ENCODE results near the gene MYCBPAP.

The MYCBPAP gene

GRCh38 chr17:50507871-50508572 is at the start of gene MYCBPAP:
Gene MYCBPAP, plus strand, starts transcription at chr17:50508439. Its CDS starts 236 bp downstream, at chr17:50508675.
- DNase-seq (ENCODE audit: low read depth, low spot score): peak; percentile 29

DNA sequence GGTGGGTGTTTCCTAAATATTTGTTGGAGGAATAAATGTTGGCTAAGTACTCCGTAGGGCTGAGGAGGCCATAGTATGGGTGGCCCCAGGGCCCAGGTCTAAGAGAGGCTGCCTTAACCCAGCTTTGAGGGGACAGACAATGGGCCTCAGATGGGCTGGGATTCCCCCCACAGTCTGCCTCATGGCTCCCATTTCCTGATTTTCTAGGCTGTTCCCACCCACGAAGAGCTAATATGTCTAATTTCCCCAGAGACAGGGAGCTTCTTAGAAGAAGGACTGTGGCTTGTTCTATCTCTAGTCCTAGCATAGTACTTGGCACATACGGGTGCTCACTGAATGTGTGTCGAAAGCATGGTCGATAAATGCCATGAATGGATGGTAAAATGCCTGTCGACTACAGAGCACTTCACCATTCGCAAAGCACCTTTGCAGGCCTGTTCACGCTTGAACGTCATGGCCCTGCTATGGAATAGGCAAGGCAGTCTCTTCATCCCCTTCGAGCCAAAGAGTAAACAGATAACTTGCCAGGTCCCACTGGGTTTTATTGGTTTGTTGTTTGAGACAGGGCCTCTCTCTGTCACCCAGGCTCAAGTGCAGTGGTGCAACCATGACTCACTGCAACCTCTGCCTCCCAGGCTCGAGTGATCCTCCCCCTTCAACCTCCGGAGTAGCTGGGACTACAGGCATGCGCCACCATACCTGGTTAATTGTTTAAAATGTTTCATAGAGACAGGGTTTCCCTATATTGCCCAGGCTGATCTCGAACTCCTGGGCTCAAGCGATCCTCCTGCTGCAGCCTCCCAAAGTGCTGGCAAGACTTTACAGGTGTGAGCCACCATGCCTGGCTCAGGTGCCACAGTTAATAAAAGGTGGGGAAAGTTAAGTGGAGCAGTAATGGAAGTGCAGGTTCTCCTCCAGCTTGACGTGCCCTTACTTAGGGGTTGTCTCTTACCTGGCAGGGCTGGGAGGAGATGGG is 49.2 kb upstream of the MYCBPAP start:
- no peak for DNase-seq (ENCODE audit: low read depth, low spot score)

DNA sequence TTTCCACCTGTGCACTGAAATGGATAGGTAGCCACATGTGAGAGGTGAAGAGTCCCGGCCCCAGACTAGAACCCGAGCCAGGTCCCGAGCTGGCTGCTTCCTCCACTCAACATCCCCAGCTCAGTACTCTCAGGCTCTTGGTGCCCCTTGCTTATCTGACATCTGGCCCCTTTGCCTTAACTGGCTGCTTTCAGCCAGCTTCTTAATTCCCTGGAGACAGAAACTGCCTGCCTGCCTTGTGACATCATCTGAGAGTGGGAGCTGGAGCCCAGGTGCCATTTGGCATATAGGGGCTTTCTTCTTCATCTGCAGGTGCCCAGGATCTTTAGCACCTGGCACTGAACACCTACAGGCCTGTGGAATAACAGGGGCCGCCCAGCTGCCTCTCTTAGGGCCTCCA is 48.5 kb upstream of the MYCBPAP start:
- DNase-seq (ENCODE audit: low read depth, low spot score): no peak

DNA sequence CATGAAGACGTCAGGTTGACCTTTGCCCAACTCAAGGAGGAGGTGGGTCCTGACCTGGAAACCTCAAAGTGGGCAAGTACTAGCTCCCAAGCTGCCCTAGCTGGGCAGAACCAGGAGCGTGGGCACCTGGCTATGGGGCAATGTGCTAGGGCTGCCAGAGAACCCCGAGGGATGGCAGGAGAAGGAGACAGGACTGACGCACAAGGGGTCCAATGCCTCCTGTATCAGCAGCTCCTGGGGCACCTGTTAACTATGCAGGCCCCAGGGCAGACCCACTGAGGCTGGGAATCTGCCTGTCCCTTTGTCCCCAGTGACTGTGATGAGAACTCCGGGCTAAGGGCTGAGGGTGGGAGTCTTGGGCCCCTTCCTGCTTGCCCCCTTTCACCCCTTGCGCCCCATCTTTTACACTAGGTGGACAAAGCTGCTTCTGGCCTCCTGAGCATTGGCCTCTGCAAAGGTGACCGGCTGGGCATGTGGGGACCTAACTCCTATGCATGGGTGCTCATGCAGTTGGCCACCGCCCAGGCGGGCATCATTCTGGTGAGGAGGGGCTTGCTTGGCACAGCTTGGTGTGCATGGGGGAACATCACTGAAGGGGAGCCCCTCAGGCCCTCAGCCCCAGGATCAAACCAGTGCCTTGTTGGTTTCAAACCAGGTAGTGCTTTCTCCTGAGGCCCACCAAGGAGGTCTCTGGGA is 47.3 kb upstream of the MYCBPAP start:
- DNase-seq (ENCODE audit: low read depth, low spot score): no peak

DNA sequence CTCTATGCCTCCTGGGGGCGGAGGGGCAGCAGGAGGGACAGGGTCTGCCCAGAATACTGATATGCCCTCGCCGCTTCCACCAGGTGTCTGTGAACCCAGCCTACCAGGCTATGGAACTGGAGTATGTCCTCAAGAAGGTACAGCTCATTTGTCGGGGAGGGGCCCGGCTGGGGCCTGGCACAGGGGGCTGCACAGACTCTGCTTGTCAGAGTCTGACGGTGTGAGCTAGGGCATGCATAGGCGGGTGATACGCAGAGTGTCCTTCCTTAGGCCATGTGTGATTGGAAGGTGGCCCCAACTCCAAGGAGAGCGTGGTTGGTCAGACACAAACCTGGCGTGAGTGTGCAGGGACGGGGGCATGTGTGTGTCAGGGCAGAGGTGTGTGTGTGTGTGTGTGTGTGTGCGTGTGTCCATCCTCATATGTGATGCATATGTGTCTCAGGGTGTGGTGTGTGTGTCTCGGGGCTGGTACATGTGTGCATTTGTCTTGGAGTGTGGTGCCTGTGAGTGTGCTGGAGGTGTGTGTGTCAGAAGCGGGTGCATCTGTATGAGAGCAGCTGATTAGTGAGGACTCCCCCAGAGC is 46.6 kb upstream of the MYCBPAP start:
- no peak for DNase-seq (ENCODE audit: low read depth, low spot score)

GRCh38 chr17:50462446-50462845 is 45.8 kb upstream of the MYCBPAP start:
- no peak for DNase-seq (ENCODE audit: low read depth, low spot score)

GRCh38 chr17:50464121-50464520 is 44.1 kb upstream of the MYCBPAP start:
- DNase-seq (ENCODE audit: low read depth, low spot score): no peak

- no peak for DNase-seq (ENCODE audit: low read depth, low spot score)
Observed at GRCh38 chr17:50464736-50465135, 43.5 kb upstream of the MYCBPAP start.

- no peak for DNase-seq (ENCODE audit: low read depth, low spot score)
Observed at GRCh38 chr17:50465171-50465570, 43.1 kb upstream of the MYCBPAP start.

- no peak for DNase-seq (ENCODE audit: low read depth, low spot score)
Observed at GRCh38 chr17:50465635-50466034, 42.6 kb upstream of the MYCBPAP start.

DNA sequence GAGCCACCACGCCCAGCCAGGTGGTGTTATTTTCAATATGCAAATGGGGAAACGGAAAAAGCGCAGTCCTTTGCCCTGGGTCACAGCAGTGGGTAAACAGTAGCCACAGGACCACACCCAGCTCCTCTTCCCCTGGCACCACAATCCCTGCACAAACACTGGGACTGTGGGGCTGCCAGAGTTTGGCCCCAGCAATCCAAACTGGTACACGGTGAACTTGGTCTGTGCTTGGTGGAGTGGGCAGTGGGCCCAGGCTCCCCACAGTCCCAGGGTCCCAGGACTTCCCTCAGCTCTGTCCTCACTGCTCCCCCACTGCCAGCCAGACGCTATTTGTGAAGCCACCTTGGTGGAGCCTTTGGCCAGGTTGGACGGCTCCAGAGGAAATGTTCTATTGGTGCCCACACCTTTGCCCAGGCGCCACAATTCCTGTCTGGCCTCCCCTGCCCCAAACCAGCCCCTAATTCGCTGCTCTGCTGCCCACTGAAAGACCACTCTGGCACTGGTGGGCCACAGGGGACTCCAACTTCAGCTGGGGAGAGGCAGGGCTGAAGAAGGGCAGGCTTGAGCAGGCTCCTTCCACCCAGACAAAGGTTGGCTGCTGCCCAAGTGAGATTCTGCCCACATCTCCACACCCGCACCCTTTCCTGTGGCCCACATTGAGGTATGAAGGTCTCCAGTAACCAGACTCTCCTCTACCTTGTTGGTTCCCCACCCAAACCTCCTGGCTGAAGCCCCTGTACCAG is 41.7 kb upstream of the MYCBPAP start:
- no peak for DNase-seq (ENCODE audit: low read depth, low spot score)

- no peak for DNase-seq (ENCODE audit: low read depth, low spot score)
Observed at GRCh38 chr17:50467114-50467854, 41.0 kb upstream of the MYCBPAP start.

DNA sequence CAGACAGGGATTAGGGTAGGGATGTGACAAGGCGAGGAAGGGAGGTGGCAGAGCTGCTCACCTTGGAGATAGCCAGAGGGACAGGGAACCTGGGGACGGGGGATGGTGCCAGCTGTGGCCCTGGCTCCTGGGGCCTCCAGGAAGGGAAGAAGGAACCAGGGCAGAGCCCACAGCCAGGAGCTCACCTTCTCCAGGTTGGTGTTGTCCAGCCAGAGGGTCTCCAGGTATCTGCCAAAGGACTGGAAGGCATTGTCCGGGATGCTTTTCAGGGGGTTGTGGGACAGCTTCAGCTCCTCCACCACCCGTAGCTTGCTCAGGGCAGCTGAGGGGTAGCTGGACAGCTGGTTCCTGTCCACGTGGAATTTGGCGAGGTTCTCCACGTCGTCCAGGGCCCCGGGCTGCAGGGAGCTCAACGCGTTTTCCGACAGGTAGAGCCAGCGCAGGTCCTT is 40.4 kb upstream of the MYCBPAP start:
- DNase-seq (ENCODE audit: low read depth, low spot score): no peak

- no peak for DNase-seq (ENCODE audit: low read depth, low spot score)
Observed at GRCh38 chr17:50468304-50469207, 39.7 kb upstream of the MYCBPAP start, which contains the start of gene CHAD. Gene CHAD, minus strand, starts transcription at chr17:50468880. Its CDS starts 67 bp downstream, at chr17:50468813.

DNA sequence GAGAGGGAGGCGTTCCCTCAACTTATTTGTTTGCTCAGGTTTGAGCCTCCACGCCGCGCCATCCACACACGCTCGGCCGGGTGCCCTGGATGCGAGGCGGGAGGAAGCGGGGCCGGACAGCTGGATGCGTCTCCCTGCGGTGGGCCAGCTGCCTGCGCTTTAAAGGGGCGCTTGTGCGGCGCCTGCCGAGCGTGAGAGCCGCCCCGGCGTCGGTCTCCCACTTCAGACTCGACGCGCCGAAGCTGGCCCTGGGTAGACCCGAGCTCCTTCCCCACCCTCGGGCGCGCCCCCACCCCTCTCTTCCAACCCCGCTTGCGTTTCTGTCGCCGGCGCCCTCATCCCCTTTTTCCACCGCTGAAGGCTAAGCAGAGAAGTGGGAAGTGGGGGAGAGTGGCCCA is 39.0 kb upstream of the MYCBPAP start:
- DNase-seq (ENCODE audit: low read depth, low spot score): no peak

GRCh38 chr17:50469671-50470305 is 38.5 kb upstream of the MYCBPAP start:
- no peak for DNase-seq (ENCODE audit: low read depth, low spot score)

- no peak for DNase-seq (ENCODE audit: low read depth, low spot score)
Observed at GRCh38 chr17:50470426-50470825, 37.8 kb upstream of the MYCBPAP start.

Measured in smooth muscle cell of the brain vasculature (primary cell).